Skeletal muscle tissue (tissue), 4 donors: ENCODE data around the gene TAAR5. TPM values are rescaled to one million over a fixed set of nuclear protein-coding genes. Genes with fewer than 3 reads are reported as not detected.
"Not testable (repeated sequence)": the region's sequence is repeated elsewhere in the genome, so short reads cannot be mapped to it uniquely, and the experiment has no call there.

Source experiments
- H3K27ac ChIP-seq: one replicate; pipeline ENCODE4 v1.7.0; 2013; ENCODE audit warnings: mild to moderate bottlenecking, low read depth, low read length, inconsistent platforms
- H3K27me3 ChIP-seq, 3 donors: one replicate each; pipeline ENCODE4 v1.7.0; 2013; ENCODE audit warnings: low read length in 3 of 3; ENCODE audit not compliant: control insufficient read depth in 3 of 3, insufficient read depth in 3 of 3
- H3K36me3 ChIP-seq, 3 donors: one replicate each; pipeline ENCODE4 v1.7.0; 2013; ENCODE audit warnings: low read length in 3 of 3; ENCODE audit not compliant: control insufficient read depth in 3 of 3, insufficient read depth in 3 of 3
- H3K4me1 ChIP-seq, 3 donors: one replicate each; pipeline ENCODE4 v1.7.0; 2013; ENCODE audit warnings: low read length in 3 of 3, mild to moderate bottlenecking in 3 of 3; ENCODE audit not compliant: control insufficient read depth in 3 of 3, insufficient read depth in 3 of 3
- H3K4me3 ChIP-seq, 3 donors: one replicate each; pipeline ENCODE4 v1.7.0; 2013; ENCODE audit warnings: low read length in 3 of 3
- H3K9ac ChIP-seq, 3 donors: one replicate each; pipeline ENCODE4 v1.7.0; 2013; ENCODE audit warnings: low read length in 3 of 3, mild to moderate bottlenecking in 3 of 3, moderate library complexity in 2 of 3, low read depth in 1 of 3
- H3K9me3 ChIP-seq, 3 donors: one replicate each; pipeline ENCODE4 v1.7.0; 2013; ENCODE audit warnings: low read length in 3 of 3; ENCODE audit not compliant: control insufficient read depth in 3 of 3
- total RNA-seq: library from RNA; depleted of rRNA; stranded (reverse); fragments of >200 nt; gene quantifications from one replicate; pipeline ENCODE4 v1.2.3, GENCODE V29; 2014
- donor health status: Osteomylitis.

Gene TAAR5, protein sequence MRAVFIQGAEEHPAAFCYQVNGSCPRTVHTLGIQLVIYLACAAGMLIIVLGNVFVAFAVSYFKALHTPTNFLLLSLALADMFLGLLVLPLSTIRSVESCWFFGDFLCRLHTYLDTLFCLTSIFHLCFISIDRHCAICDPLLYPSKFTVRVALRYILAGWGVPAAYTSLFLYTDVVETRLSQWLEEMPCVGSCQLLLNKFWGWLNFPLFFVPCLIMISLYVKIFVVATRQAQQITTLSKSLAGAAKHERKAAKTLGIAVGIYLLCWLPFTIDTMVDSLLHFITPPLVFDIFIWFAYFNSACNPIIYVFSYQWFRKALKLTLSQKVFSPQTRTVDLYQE
- not detected for total RNA-seq

GRCh38 chr6:132589454-132589853 lies at the start of gene TAAR5:
TAAR5 (minus strand) TSS chr6:132589741; CDS start chr6:132589686, 55 bp downstream.
- no peaks in the 10 kb centered on the region for H3K27me3 ChIP-seq

DNA sequence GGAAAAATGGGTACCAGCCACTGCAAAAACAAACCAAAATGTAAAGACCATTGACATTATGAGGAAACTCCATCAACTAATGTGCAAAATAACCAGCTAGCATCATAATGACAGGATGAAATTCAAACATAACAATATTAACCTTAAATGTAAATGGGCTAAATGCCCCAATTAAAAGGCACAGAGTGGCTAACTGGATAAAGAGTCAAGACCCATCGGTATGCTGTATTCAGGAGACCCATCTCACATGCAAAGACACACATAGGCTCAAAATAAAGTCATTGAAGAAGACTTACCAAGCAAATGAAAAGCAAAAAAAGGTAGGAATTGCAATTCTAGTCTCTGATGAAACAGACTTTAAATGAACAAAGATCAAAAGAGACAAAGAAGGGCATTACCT lies 47.6 kb upstream of the TAAR5 start:
- H3K9ac ChIP-seq, H3K4me3 ChIP-seq, H3K27ac ChIP-seq, H3K36me3 ChIP-seq, H3K4me1 ChIP-seq, H3K9me3 ChIP-seq, H3K27me3 ChIP-seq: not testable (repeated sequence)

More at GRCh38 chr6:132589454-132589853, at the start of gene TAAR5:
- Histone ChIP-seq H3K27ac (no peak within 1 kb of the TSS), H3K4me1 (no peaks in the 10 kb centered on the region), H3K9ac (no peak within 1 kb of the TSS), H3K9me3 (no peaks in the 10 kb centered on the region), H3K36me3 (no peaks in the 10 kb centered on the region), H3K4me3 (no peak within 1 kb of the TSS)

GRCh38 chr6:132635906-132636305 lies 46.4 kb upstream of the TAAR5 start:
- H3K36me3 ChIP-seq, H3K4me1 ChIP-seq: not testable (repeated sequence)

GRCh38 chr6:132635288-132635687 lies 45.7 kb upstream of the TAAR5 start:
- not testable (repeated sequence) for H3K27me3 ChIP-seq, H3K9me3 ChIP-seq, H3K27ac ChIP-seq, H3K9ac ChIP-seq, H3K36me3 ChIP-seq, H3K4me1 ChIP-seq, H3K4me3 ChIP-seq

More at GRCh38 chr6:132635906-132636305, 46.4 kb upstream of the TAAR5 start:
- not testable (repeated sequence) for H3K9me3 ChIP-seq, H3K4me3 ChIP-seq, H3K9ac ChIP-seq, H3K27ac ChIP-seq, H3K27me3 ChIP-seq

GRCh38 chr6:132634796-132635195 lies 45.3 kb upstream of the TAAR5 start:
- H3K27me3 ChIP-seq = peaks cover 0 to 3% (median 3%) of the 10 kb centered on the region in 3 donors
- H3K4me1 ChIP-seq = no peaks in the 10 kb centered on the region
- H3K27ac ChIP-seq = no peak overlapping the region
- no peak overlapping the region for H3K4me3 ChIP-seq
- no peaks in the 10 kb centered on the region for H3K36me3 ChIP-seq
- no peaks in the 10 kb centered on the region for H3K9me3 ChIP-seq
- no peak overlapping the region for H3K9ac ChIP-seq

DNA sequence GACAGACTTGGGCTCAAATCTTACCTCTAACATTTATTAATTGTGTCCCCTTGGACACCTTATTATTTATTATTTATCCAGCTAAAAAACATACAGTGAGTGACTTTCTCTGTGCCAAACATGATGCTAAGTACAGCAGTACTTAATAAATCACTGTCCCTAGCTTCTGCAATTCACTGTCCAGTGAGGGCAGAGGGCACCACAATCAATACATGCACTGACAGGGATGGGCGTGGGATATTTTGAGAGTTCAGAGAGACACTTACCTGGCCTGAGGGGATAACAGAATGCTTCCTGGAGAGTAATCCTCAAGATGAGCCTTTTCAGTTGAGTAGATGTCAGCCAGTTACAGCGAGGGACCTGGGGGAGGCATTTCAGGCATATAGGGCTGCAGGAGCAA lies 43.8 kb upstream of the TAAR5 start:
- no peak overlapping the region for H3K27ac ChIP-seq
- H3K4me3 ChIP-seq = no peak overlapping the region
- peaks cover 0 to 3% (median 3%) of the 10 kb centered on the region in 3 donors for H3K27me3 ChIP-seq

GRCh38 chr6:132624175-132624574 lies 34.6 kb upstream of the TAAR5 start, which contains the start of gene TAAR2:
TAAR2 (minus strand) TSS chr6:132624275; CDS start chr6:132624275, 0 bp downstream.
- H3K27ac ChIP-seq = no peak within 1 kb of the TSS
- no peaks in the 10 kb centered on the region for H3K27me3 ChIP-seq
- H3K4me3 ChIP-seq = no peak within 1 kb of the TSS
- no peaks in the 10 kb centered on the region for H3K36me3 ChIP-seq
- no peak within 1 kb of the TSS for H3K9ac ChIP-seq
- H3K4me1 ChIP-seq = no peaks in the 10 kb centered on the region
- H3K9me3 ChIP-seq = no peaks in the 10 kb centered on the region

More for the DNA sequence above, 43.8 kb upstream of the TAAR5 start:
- H3K36me3 ChIP-seq = no peaks in the 10 kb centered on the region
- H3K9me3 ChIP-seq = no peaks in the 10 kb centered on the region
- H3K4me1 ChIP-seq = no peaks in the 10 kb centered on the region
- H3K9ac ChIP-seq = no peak overlapping the region

- Histone ChIP-seq H3K9ac (no peak overlapping the region), H3K27me3 (no peaks in the 10 kb centered on the region), H3K4me3 (no peak overlapping the region), H3K27ac (no peak overlapping the region), H3K36me3 (no peaks in the 10 kb centered on the region), H3K4me1 (no peaks in the 10 kb centered on the region), H3K9me3 (no peaks in the 10 kb centered on the region)
Measured at GRCh38 chr6:132623106-132623845, 33.7 kb upstream of the TAAR5 start.

GRCh38 chr6:132616677-132617076 lies 27.1 kb upstream of the TAAR5 start:
- H3K27ac ChIP-seq = no peak overlapping the region
- H3K9ac ChIP-seq = no peak overlapping the region
- no peak overlapping the region for H3K4me3 ChIP-seq
- no peaks in the 10 kb centered on the region for H3K9me3 ChIP-seq
- H3K4me1 ChIP-seq = no peaks in the 10 kb centered on the region
- H3K27me3 ChIP-seq = peaks cover 0 to 3% (median 0%) of the 10 kb centered on the region in 3 donors
- no peaks in the 10 kb centered on the region for H3K36me3 ChIP-seq

GRCh38 chr6:132614554-132614953 lies 25.0 kb upstream of the TAAR5 start:
- Histone ChIP-seq H3K9ac (no peak overlapping the region), H3K9me3 (no peaks in the 10 kb centered on the region), H3K36me3 (no peaks in the 10 kb centered on the region), H3K27ac (no peak overlapping the region), H3K4me1 (no peaks in the 10 kb centered on the region), H3K27me3 (peaks cover 0 to 3% (median 0%) of the 10 kb centered on the region in 3 donors), H3K4me3 (no peak overlapping the region)
